CD4-positive, alpha-beta memory T cell (primary cell): ENCODE results near the gene SERPINB4. TPM values are rescaled to one million over a fixed set of nuclear protein-coding genes. Genes with fewer than 3 reads are reported as not detected.
"Not testable (repeated sequence)": the region's sequence is repeated elsewhere in the genome, so short reads cannot be mapped to it uniquely, and the experiment has no call there.

ENCODE experiments used
- CTCF ChIA-PET: fragments of 350-600 bp; sonication (Branson Sonifier 250); formaldehyde crosslinking; loops from one replicate; lab custom pipeline; 2021; ENCODE audit warnings: inconsistent platforms; ENCODE audit not compliant: partially characterized antibody; lab: Charles Lee
- POLR2A ChIA-PET: fragments of 350-600 bp; sonication (Branson Sonifier 250); formaldehyde crosslinking; loops from one replicate; lab custom pipeline; 2021; ENCODE audit not compliant: partially characterized antibody; lab: Charles Lee
- DNase-seq, 5 donors: peaks; one replicate each; pipeline versions ENCODE4 v3.0.0 to v3.0.0-alpha.2; 2020 to 2022; ENCODE audit warnings: mixed read lengths in 1 of 5
- H3K27ac ChIP-seq: one replicate; pipeline ENCODE4 v1.7.0; 2013; ENCODE audit warnings: low read depth, low read length
- H3K27me3 ChIP-seq: 2 replicates; pipeline ENCODE4 v1.7.0; 2013; ENCODE audit warnings: mild to moderate bottlenecking, low read length, moderate library complexity; ENCODE audit not compliant: insufficient read depth
- H3K36me3 ChIP-seq: 2 replicates; pipeline ENCODE4 v1.7.0; 2013; ENCODE audit warnings: mild to moderate bottlenecking, low read length, moderate library complexity; ENCODE audit not compliant: insufficient read depth
- H3K4me1 ChIP-seq: 2 replicates; pipeline ENCODE4 v1.7.0; 2013; ENCODE audit warnings: mild to moderate bottlenecking, low read length, moderate library complexity; ENCODE audit not compliant: insufficient read depth
- H3K4me3 ChIP-seq, 2 donors: one replicate each; pipeline ENCODE4 v1.7.0; 2013; ENCODE audit warnings: low read length in 2 of 2, mild to moderate bottlenecking in 1 of 2
- H3K9me3 ChIP-seq, 2 donors: one replicate each; pipeline ENCODE4 v1.7.0; 2013; ENCODE audit warnings: low read length in 2 of 2, control low read depth in 1 of 2; ENCODE audit not compliant: control insufficient read depth in 1 of 2
- H3K27ac Mint-ChIP-seq, 7 donors: one replicate each; pipeline ENCODE4 v1.8.0; 2020 to 2021; ENCODE audit warnings: mixed read lengths in 7 of 7, mild to moderate bottlenecking in 6 of 7, inconsistent platforms in 3 of 7, moderate library complexity in 3 of 7
- H3K27me3 Mint-ChIP-seq, 2 donors: one replicate each; pipeline ENCODE4 v1.8.0; 2020 to 2021; ENCODE audit warnings: mixed read lengths in 2 of 2
- H3K36me3 Mint-ChIP-seq, 2 donors: one replicate each; pipeline ENCODE4 v1.8.0; 2020 to 2021; ENCODE audit warnings: mixed read lengths in 2 of 2, inconsistent platforms in 1 of 2, mild to moderate bottlenecking in 1 of 2
- H3K4me1 Mint-ChIP-seq, 4 donors: one replicate each; pipeline ENCODE4 v1.8.0; 2020 to 2021; ENCODE audit warnings: mixed read lengths in 4 of 4, mild to moderate bottlenecking in 1 of 4
- H3K4me3 Mint-ChIP-seq, 8 donors: one replicate each; pipeline ENCODE4 v1.8.0; 2020 to 2021; ENCODE audit warnings: mixed read lengths in 8 of 8, mild to moderate bottlenecking in 7 of 8, moderate library complexity in 6 of 8, inconsistent platforms in 3 of 8
- H3K9me3 Mint-ChIP-seq, 8 donors: one replicate each; pipeline ENCODE4 v1.8.0; 2020 to 2021; ENCODE audit warnings: mixed read lengths in 8 of 8, mild to moderate bottlenecking in 5 of 8, inconsistent platforms in 3 of 8, moderate library complexity in 1 of 8
- intact Hi-C: fragments of 100-400 bp; cut with micrococcal nuclease; formaldehyde crosslinking; loops from one replicate; pipeline ENCODE4 v1.15.1; 2023
- polyA plus RNA-seq, 2 donors: library from polyadenylated mRNA; unstranded; fragments of 300-500 nt; fragmentation: Illumina TruSeq; gene quantifications; one replicate each; pipeline ENCODE4 v1.2.3, GENCODE V29; 2021
- total RNA-seq, 2 experiments: library from RNA; stranded (reverse); gene quantifications; one replicate each; pipeline ENCODE4 v1.2.3, GENCODE V29; 2021

The SERPINB4 gene
- total RNA-seq: not detected
- polyA plus RNA-seq: not detected

DNA sequence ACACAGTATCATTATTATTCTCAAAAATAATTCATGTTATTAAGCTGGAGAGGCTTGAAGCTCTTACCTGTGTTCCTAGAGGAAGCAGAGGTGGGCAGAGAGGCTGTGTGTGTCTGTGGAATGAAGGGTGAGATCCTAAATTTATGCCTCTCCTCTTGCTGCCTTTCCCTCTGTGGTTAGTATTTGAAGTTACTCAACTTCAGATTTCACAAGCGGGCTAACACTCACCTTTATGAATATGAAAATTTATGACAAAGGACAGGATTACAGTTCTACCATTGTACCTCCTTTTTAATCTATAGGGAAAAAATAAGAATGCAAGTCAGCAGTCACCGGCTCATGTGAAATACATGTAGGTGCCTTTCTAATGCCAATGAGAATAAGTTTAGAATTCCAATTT lies at the start of gene SERPINB4:
Gene SERPINB4, minus strand, starts transcription at position 115 of the 400 bp plus-strand sequence. CDS start 679 bp downstream, outside the sequence.
- CTCF ChIA-PET, DNase-seq, H3K27ac Mint-ChIP-seq, H3K4me3 ChIP-seq, H3K36me3 ChIP-seq, H3K4me1 ChIP-seq, H3K27ac ChIP-seq, H3K27me3 ChIP-seq, H3K9me3 ChIP-seq, POLR2A ChIA-PET, H3K36me3 Mint-ChIP-seq, H3K27me3 Mint-ChIP-seq, H3K9me3 Mint-ChIP-seq, H3K4me1 Mint-ChIP-seq, intact Hi-C loops, H3K4me3 Mint-ChIP-seq: not testable (repeated sequence)

DNA sequence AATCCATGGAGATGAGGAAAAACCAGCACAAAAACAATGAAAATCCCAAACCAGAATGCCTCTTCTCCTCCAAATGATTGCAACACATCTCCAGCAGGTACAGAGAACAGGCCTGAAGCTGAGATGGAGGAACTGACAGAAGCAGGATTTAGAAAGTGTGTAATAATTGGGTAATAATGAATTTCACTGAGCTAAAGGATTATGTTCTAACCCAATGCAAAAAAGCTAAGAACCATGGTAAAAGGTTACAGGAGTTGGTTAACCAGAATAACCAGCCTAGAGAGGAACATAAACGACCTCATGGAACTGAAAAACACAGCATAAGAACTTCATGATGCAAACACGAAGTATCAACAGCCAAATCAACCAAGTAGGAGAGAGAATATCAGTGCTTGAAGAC lies 45.0 kb upstream of the SERPINB4 start:
- intact Hi-C loops: no loop called here
- Histone ChIP-seq H3K9me3 (no peaks in the 10 kb centered on the region), H3K4me3 (no peak overlapping the region), H3K4me1 (no peaks in the 10 kb centered on the region), H3K27me3 (no peaks in the 10 kb centered on the region), H3K36me3 (no peaks in the 10 kb centered on the region), H3K27ac (no peak overlapping the region)
- H3K4me3 Mint-ChIP-seq: no peak overlapping the region
- no peaks in the 10 kb centered on the region for H3K4me1 Mint-ChIP-seq
- ChIA-PET POLR2A (no interaction called here), CTCF (no interaction called here)
- no peak overlapping the region for H3K27ac Mint-ChIP-seq
- peaks cover 4 to 5% of the 10 kb centered on the region in 2 donors for H3K27me3 Mint-ChIP-seq
- peaks cover 0 to 17% (median 10%) of the 10 kb centered on the region in 8 donors for H3K9me3 Mint-ChIP-seq
- DNase-seq: no peak
- H3K36me3 Mint-ChIP-seq: no peaks in the 10 kb centered on the region

DNA sequence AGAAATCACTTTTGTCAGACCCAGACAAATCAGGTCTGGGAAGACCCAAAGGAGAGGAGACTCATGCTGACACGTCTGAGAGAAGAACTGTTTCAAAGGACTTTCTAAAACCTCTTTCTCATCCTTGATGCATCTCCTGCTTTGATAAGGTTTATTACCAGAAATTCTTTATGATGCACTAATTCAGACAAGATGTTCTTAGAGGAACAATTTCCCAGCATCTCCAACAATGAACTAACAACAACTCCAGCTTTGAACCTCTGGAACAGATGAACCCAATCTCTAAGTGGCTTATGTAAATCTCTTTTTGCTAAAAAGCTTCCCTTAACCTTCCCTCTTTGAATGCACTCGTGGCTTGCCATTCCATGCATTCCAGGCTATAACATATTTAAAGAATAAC lies 42.8 kb upstream of the SERPINB4 start:
- H3K36me3 Mint-ChIP-seq: no peaks in the 10 kb centered on the region
- H3K9me3 Mint-ChIP-seq: peaks cover 2 to 17% (median 8%) of the 10 kb centered on the region in 8 donors
- no peak overlapping the region for H3K27ac Mint-ChIP-seq
- no peaks in the 10 kb centered on the region for H3K4me1 ChIP-seq
- ChIA-PET CTCF (no interaction called here), POLR2A (no interaction called here)
- no peak overlapping the region for H3K4me3 Mint-ChIP-seq
- no peaks in the 10 kb centered on the region for H3K36me3 ChIP-seq
- no peak overlapping the region for H3K4me3 ChIP-seq
- no peak for DNase-seq
- no peaks in the 10 kb centered on the region for H3K4me1 Mint-ChIP-seq
- intact Hi-C loops: no loop called here
- no peaks in the 10 kb centered on the region for H3K9me3 ChIP-seq
- peaks cover 4 to 8% of the 10 kb centered on the region in 2 donors for H3K27me3 Mint-ChIP-seq
- H3K27ac ChIP-seq: no peak overlapping the region
- H3K27me3 ChIP-seq: no peaks in the 10 kb centered on the region

DNA sequence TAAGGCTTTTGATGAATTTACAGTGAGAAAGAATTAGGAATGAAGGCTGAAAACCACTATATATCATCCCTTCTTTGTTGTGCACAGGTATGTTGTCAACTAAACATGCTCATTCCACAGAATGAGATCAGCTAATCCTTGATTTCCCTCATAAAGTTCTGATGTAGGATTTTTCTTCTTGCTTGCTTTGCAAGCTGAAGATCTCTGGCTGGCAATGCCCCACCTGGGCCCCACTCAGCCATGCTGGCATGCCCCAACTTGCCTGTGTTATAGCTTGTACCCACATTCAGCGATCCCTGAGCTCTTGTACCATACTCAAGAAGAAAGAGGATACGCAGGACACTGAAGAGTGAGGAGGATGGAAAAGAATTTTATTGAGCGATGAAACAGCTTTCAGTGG lies 40.7 kb upstream of the SERPINB4 start:
- no peak overlapping the region for H3K4me3 Mint-ChIP-seq
- Histone ChIP-seq H3K36me3 (no peaks in the 10 kb centered on the region), H3K27ac (no peak overlapping the region), H3K9me3 (no peaks in the 10 kb centered on the region), H3K4me3 (no peak overlapping the region), H3K4me1 (no peaks in the 10 kb centered on the region), H3K27me3 (no peaks in the 10 kb centered on the region)
- no peaks in the 10 kb centered on the region for H3K4me1 Mint-ChIP-seq
- H3K27me3 Mint-ChIP-seq: peaks cover 0 to 8% of the 10 kb centered on the region in 2 donors
- intact Hi-C loops: no loop called here
- peaks cover 0 to 10% (median 0%) of the 10 kb centered on the region in 8 donors for H3K9me3 Mint-ChIP-seq
- POLR2A ChIA-PET: no interaction called here
- H3K36me3 Mint-ChIP-seq: no peaks in the 10 kb centered on the region
- CTCF ChIA-PET: no interaction called here
- no peak for DNase-seq
- no peak overlapping the region for H3K27ac Mint-ChIP-seq

DNA sequence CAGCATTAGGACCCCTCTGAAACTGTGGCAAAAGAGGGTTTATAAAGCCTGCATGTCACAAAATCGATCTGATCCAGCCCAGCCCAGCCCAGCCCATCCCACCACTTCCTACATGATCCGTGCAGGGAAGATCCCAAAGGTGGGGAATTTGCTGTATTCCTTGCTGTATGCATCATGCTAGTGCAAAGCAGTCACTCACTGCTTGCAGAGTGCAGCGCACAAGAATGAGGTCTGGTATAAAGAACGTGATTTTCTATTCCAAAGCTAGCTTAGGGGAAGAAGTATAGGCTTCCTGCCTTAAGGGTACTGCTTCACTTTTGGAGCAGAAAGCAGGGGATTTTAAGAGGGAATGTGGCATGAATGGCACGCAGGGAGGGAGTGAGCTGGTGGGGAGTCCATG lies 39.8 kb upstream of the SERPINB4 start:
- Mint-ChIP-seq H3K4me3 (no peak overlapping the region), H3K36me3 (no peaks in the 10 kb centered on the region), H3K9me3 (peaks cover 0 to 5% (median 0%) of the 10 kb centered on the region in 8 donors), H3K27me3 (peaks cover 0 to 7% of the 10 kb centered on the region in 2 donors), H3K4me1 (no peaks in the 10 kb centered on the region), H3K27ac (no peak overlapping the region)
- no peak for DNase-seq
- Histone ChIP-seq H3K9me3 (no peaks in the 10 kb centered on the region), H3K4me1 (no peaks in the 10 kb centered on the region), H3K36me3 (no peaks in the 10 kb centered on the region), H3K27ac (no peak overlapping the region), H3K27me3 (no peaks in the 10 kb centered on the region), H3K4me3 (no peak overlapping the region)
- ChIA-PET POLR2A (no interaction called here), CTCF (no interaction called here)
- intact Hi-C loops: no loop called here

DNA sequence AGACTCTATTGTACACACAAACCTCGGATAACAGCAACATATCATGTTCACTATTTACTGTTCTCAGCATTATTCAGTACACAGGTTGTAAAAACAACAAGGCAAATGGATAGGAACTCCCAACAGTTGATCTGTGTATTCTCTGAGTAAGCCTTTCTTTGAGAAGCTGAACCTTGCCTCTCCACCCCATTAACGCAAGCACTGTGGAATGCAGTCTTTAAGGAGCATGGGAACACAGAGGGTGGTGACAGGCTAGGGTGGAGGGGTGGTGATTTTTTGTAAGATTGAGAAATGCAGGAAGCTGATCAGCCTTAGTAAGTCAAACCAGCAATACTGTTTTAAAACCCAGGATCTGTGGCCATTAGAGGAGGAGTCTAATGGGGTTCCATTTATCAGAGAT lies 39.1 kb upstream of the SERPINB4 start:
- H3K36me3 Mint-ChIP-seq: no peaks in the 10 kb centered on the region
- Histone ChIP-seq H3K27me3 (no peaks in the 10 kb centered on the region), H3K4me1 (no peaks in the 10 kb centered on the region), H3K4me3 (no peak overlapping the region), H3K36me3 (no peaks in the 10 kb centered on the region), H3K9me3 (no peaks in the 10 kb centered on the region), H3K27ac (no peak overlapping the region)
- POLR2A ChIA-PET: no interaction called here
- intact Hi-C loops: no loop called here
- H3K9me3 Mint-ChIP-seq: peaks cover 0 to 5% (median 0%) of the 10 kb centered on the region in 8 donors
- H3K27ac Mint-ChIP-seq: no peak overlapping the region
- no peak overlapping the region for H3K4me3 Mint-ChIP-seq
- peaks cover 0 to 7% of the 10 kb centered on the region in 2 donors for H3K27me3 Mint-ChIP-seq
- no peak for DNase-seq
- CTCF ChIA-PET: no interaction called here
- H3K4me1 Mint-ChIP-seq: no peaks in the 10 kb centered on the region

DNA sequence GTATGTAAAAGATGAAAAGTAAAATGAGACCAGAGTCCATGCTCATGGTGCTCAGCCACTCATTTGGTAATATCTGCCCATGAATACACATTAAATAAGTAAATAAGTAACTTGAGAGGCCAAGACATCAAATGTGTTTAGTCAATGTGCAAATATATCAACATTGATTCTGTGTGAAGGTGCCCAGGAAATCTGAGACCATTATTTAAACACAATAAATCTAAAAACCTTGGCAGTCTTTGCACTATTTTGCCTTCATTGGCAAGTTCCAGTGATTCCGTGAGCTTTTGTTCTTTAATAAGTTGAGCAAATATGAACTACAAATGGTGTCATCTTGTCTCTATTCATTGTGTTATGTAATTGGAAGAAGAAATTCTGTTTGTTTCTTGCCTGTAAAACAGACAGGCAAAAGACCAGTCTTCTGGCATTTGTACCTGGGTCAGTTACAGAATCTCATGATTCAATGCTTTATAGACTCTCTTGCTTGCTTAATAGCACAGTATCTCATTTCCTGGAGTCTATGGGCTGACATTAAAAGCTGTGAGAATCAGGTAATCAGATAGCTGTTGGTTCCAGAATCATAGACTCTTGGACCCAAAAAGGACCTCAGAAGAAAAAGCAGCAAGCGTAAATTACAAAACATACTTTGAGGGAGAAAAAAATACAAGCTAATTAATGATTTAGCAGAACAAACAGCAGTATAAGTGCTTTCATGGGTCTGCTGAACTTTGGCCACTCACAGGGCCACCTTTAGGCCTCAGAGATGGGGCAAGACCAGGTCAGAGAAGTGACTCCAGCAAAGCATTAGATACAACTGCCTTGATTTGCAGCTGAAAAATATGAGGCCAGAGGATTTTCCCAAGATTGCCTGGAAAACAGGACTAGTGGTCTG lies 37.6 kb upstream of the SERPINB4 start:
- peaks cover 0 to 5% (median 0%) of the 10 kb centered on the region in 8 donors for H3K9me3 Mint-ChIP-seq
- H3K4me3 Mint-ChIP-seq: no peak overlapping the region
- Histone ChIP-seq H3K4me3 (no peak overlapping the region), H3K27ac (no peak overlapping the region), H3K4me1 (no peaks in the 10 kb centered on the region), H3K9me3 (no peaks in the 10 kb centered on the region), H3K36me3 (no peaks in the 10 kb centered on the region), H3K27me3 (no peaks in the 10 kb centered on the region)
- no peaks in the 10 kb centered on the region for H3K36me3 Mint-ChIP-seq
- no peak overlapping the region for H3K27ac Mint-ChIP-seq
- POLR2A ChIA-PET: no interaction called here
- no peak for DNase-seq
- intact Hi-C loops: no loop called here
- H3K27me3 Mint-ChIP-seq: peaks cover 0 to 7% of the 10 kb centered on the region in 2 donors
- CTCF ChIA-PET: no interaction called here
- H3K4me1 Mint-ChIP-seq: no peaks in the 10 kb centered on the region
